ENCODE measurements around the gene CLDND2.

The CLDND2 gene

GRCh38 chr19:51341066-51341465 lies 27.7 kb downstream of the CLDND2 start:
- FAIRE-seq (no peak), DNase-seq (ENCODE audit: insufficient read length, low spot score) (no peak)
- TF ChIP-seq CTCF (IDR thresholded peaks at IDR 0.05; ENCODE audit: insufficient read depth, missing control alignments) = no peak

- FAIRE-seq = no peak
- peak; percentile 90 for DNase-seq (ENCODE audit: insufficient read length, low spot score)
- peak; percentile 20 for TF ChIP-seq CTCF (IDR thresholded peaks at IDR 0.05; ENCODE audit: insufficient read depth, missing control alignments)
Observed at GRCh38 chr19:51339687-51340656, 28.8 kb downstream of the CLDND2 start.

GRCh38 chr19:51339313-51339686 lies 29.5 kb downstream of the CLDND2 start:
- FAIRE-seq = no peak
- DNase-seq (ENCODE audit: insufficient read length, low spot score) = no peak

GRCh38 chr19:51338563-51339312 lies 30.1 kb downstream of the CLDND2 start:
- peak; percentile 90 for DNase-seq (ENCODE audit: insufficient read length, low spot score)
- peak; percentile 66 for TF ChIP-seq CTCF (IDR thresholded peaks at IDR 0.05; ENCODE audit: insufficient read depth, missing control alignments)
- FAIRE-seq = no peak

More at GRCh38 chr19:51339313-51339686, 29.5 kb downstream of the CLDND2 start:
- no peak for TF ChIP-seq CTCF (IDR thresholded peaks at IDR 0.05; ENCODE audit: insufficient read depth, missing control alignments)

- no peak for TF ChIP-seq CTCF (IDR thresholded peaks at IDR 0.05; ENCODE audit: insufficient read depth, missing control alignments)
- FAIRE-seq (no peak), DNase-seq (ENCODE audit: insufficient read length, low spot score) (no peak)
Observed at GRCh38 chr19:51337861-51338562, 30.8 kb downstream of the CLDND2 start.

- FAIRE-seq = no peak
- no peak for DNase-seq (ENCODE audit: insufficient read length, low spot score)
- no peak for TF ChIP-seq CTCF (IDR thresholded peaks at IDR 0.05; ENCODE audit: insufficient read depth, missing control alignments)
Observed at GRCh38 chr19:51337141-51337860, 31.5 kb downstream of the CLDND2 start.
